GM13977 (cell line): ENCODE measurements around the gene GLS.
A peak's percentile ranks its signal among the peaks of the same experiment; 100 is the strongest.

Source experiments
- DNase-seq: peaks from one replicate; pipeline ENCODE4 v3.0.0; 2012; ENCODE audit warnings: low spot score
- CTCF ChIP-seq: IDR thresholded peaks from 2 replicates; pipeline ENCODE4 v1.5.1; 2012; ENCODE audit warnings: mild to moderate bottlenecking, control low read depth; ENCODE audit not compliant: insufficient read depth; ENCODE audit errors: extremely low read depth, missing control alignments
- in situ Hi-C: fragments of 300-500 bp; cut with MboI; formaldehyde crosslinking; loops from one replicate; pipeline ENCODE4 v1.12.0; 2022; ENCODE audit warnings: low sequenced_read_pairs, low pct_unique_long_range_greater_than_20kb, mixed read lengths, inconsistent platforms; ENCODE audit not compliant: unreplicated experiment

GLS gene

GRCh38 chr2:190940454-190940853, 59.8 kb downstream of the GLS start:
- DNase-seq: no peak
- no peak for TF ChIP-seq CTCF
- in situ Hi-C loops: no loop called here

GRCh38 chr2:190941571-190941970, 61.0 kb downstream of the GLS start:
- no peak for DNase-seq
- in situ Hi-C loops: no loop called here
- TF ChIP-seq CTCF: no peak

GRCh38 chr2:190942697-190943096, 62.1 kb downstream of the GLS start:
- in situ Hi-C loops: no loop called here
- no peak for TF ChIP-seq CTCF
- no peak for DNase-seq

- no peak for TF ChIP-seq CTCF
- in situ Hi-C loops: no loop called here
- no peak for DNase-seq
Observed at GRCh38 chr2:190943706-190944105, 63.1 kb downstream of the GLS start.

GRCh38 chr2:190947141-190947540, 66.5 kb downstream of the GLS start:
- no peak for DNase-seq
- in situ Hi-C loops: no loop called here
- TF ChIP-seq CTCF: no peak

GRCh38 chr2:190947711-190948251, 67.2 kb downstream of the GLS start:
- DNase-seq: peak; percentile 12
- peak; percentile 39 for TF ChIP-seq CTCF
- in situ Hi-C loops: no loop called here

GRCh38 chr2:190948671-190949070, 68.0 kb downstream of the GLS start:
- no peak for TF ChIP-seq CTCF
- in situ Hi-C loops: no loop called here
- no peak for DNase-seq
